ENCODE results near the gene NCBP2.

NCBP2 gene

GRCh38 chr3:196889844-196890708 is 52.3 kb downstream of the NCBP2 start:
- no peak overlapping the region for H3K27ac ChIP-seq (ENCODE audit: poor library complexity, severe bottlenecking)
- no peaks in the 10 kb centered on the region for H3K27me3 ChIP-seq (ENCODE audit: insufficient read depth, poor library complexity, severe bottlenecking)
- no peaks in the 10 kb centered on the region for H3K9me3 ChIP-seq (ENCODE audit: severe bottlenecking)
- H3K36me3 ChIP-seq (ENCODE audit: low read depth) = peaks cover 26% of the 10 kb centered on the region
- no peak for DNase-seq (ENCODE audit: low spot score)
- ATAC-seq (ENCODE audit: low read depth) = no peak
- no peak for TF ChIP-seq CTCF (IDR thresholded peaks at IDR 0.05; ENCODE audit: poor library complexity, severe bottlenecking)
- no peaks in the 10 kb centered on the region for H3K4me1 ChIP-seq (ENCODE audit: insufficient read depth, poor library complexity, severe bottlenecking)
- H3K4me3 ChIP-seq (ENCODE audit: severe bottlenecking) = no peak overlapping the region

GRCh38 chr3:196886144-196886543 is 56.2 kb downstream of the NCBP2 start:
- H3K4me1 ChIP-seq (ENCODE audit: insufficient read depth, poor library complexity, severe bottlenecking) = no peaks in the 10 kb centered on the region
- no peak for ATAC-seq (ENCODE audit: low read depth)
- no peaks in the 10 kb centered on the region for H3K9me3 ChIP-seq (ENCODE audit: severe bottlenecking)
- no peak for DNase-seq (ENCODE audit: low spot score)
- H3K27me3 ChIP-seq (ENCODE audit: insufficient read depth, poor library complexity, severe bottlenecking) = no peaks in the 10 kb centered on the region
- H3K27ac ChIP-seq (ENCODE audit: poor library complexity, severe bottlenecking) = no peak overlapping the region
- no peak overlapping the region for H3K4me3 ChIP-seq (ENCODE audit: severe bottlenecking)
- no peak for TF ChIP-seq CTCF (IDR thresholded peaks at IDR 0.05; ENCODE audit: poor library complexity, severe bottlenecking)
- H3K36me3 ChIP-seq (ENCODE audit: low read depth) = peaks cover 18% of the 10 kb centered on the region

Data from RWPE2 (cell line).